Activated B cell treated with CpG ODN at 0.5 μM for 24 hours (primary cell): Measurements from ENCODE around the gene ADAMTS12. TPM values are rescaled to one million over a fixed set of nuclear protein-coding genes. Genes with fewer than 3 reads are reported as not detected.

Source experiments
- ATAC-seq: fragments of 200-7000 bp; cut with Tn5 transposase; one replicate; pipeline ENCODE4 v1.10.0; 2021; ENCODE audit warnings: low read depth, mild to moderate bottlenecking, moderate library complexity
- CTCF ChIA-PET: fragments of 350-600 bp; sonication (Branson Sonifier 250); formaldehyde crosslinking; loops from one replicate; lab custom pipeline; 2021; ENCODE audit warnings: antibody characterized with exemption; lab: Charles Lee
- POLR2A ChIA-PET: fragments of 350-600 bp; sonication (Branson Sonifier 250); formaldehyde crosslinking; loops from one replicate; lab custom pipeline; 2021; ENCODE audit warnings: antibody characterized with exemption; lab: Charles Lee
- DNase-seq: peaks from one replicate; pipeline ENCODE4 v3.0.0; 2022
- H3K27ac Mint-ChIP-seq: one replicate; pipeline ENCODE4 v1.8.0; 2020; ENCODE audit warnings: mixed read lengths
- H3K27me3 Mint-ChIP-seq: one replicate; pipeline ENCODE4 v1.8.0; 2021; ENCODE audit warnings: mixed read lengths
- H3K36me3 Mint-ChIP-seq: one replicate; pipeline ENCODE4 v1.8.0; 2021; ENCODE audit warnings: low read depth, mixed read lengths
- H3K4me1 Mint-ChIP-seq: one replicate; pipeline ENCODE4 v1.8.0; 2021; ENCODE audit warnings: mixed read lengths
- H3K4me3 Mint-ChIP-seq: one replicate; pipeline ENCODE4 v1.8.0; 2020; ENCODE audit warnings: mild to moderate bottlenecking, mixed read lengths
- H3K9me3 Mint-ChIP-seq: one replicate; pipeline ENCODE4 v1.8.0; 2020; ENCODE audit warnings: mixed read lengths
- CTCF ChIP-seq: fragments of 200-600 bp; IDR thresholded peaks from one replicate; pipeline ENCODE4 v1.8.0; 2022; ENCODE audit warnings: antibody characterized with exemption, mild to moderate bottlenecking
- intact Hi-C: fragments of 100-400 bp; cut with micrococcal nuclease; formaldehyde crosslinking; loops from one replicate; pipeline ENCODE4 v1.15.1; 2024
- total RNA-seq: library from RNA; stranded (reverse); gene quantifications from 2 replicates; pipeline ENCODE4 v1.2.3, GENCODE V29; 2022

ADAMTS12 gene
- total RNA-seq, 1 donor from 2014 or later: not detected

- H3K27ac Mint-ChIP-seq: no peak overlapping the region
- ATAC-seq: no peak
- POLR2A ChIA-PET: no interaction called here
- H3K4me3 Mint-ChIP-seq: no peak overlapping the region
- intact Hi-C loops: no loop called here
- H3K4me1 Mint-ChIP-seq: no peaks in the 10 kb centered on the region
- no peaks in the 10 kb centered on the region for H3K9me3 Mint-ChIP-seq
- no peak for TF ChIP-seq CTCF
- no peaks in the 10 kb centered on the region for H3K27me3 Mint-ChIP-seq
- H3K36me3 Mint-ChIP-seq: no peaks in the 10 kb centered on the region
- no peak for DNase-seq
- CTCF ChIA-PET: no interaction called here
These were observed 81.2 kb downstream of the ADAMTS12 start for GRCh38 chr5:33810491-33811120.

- DNase-seq (no peak), ATAC-seq (no peak)
- no peaks in the 10 kb centered on the region for H3K9me3 Mint-ChIP-seq
- TF ChIP-seq CTCF: no peak
- H3K27ac Mint-ChIP-seq: no peak overlapping the region
- ChIA-PET POLR2A (no interaction called here), CTCF (no interaction called here)
- H3K4me3 Mint-ChIP-seq: no peak overlapping the region
- intact Hi-C loops: no loop called here
- no peaks in the 10 kb centered on the region for H3K27me3 Mint-ChIP-seq
- no peaks in the 10 kb centered on the region for H3K36me3 Mint-ChIP-seq
- no peaks in the 10 kb centered on the region for H3K4me1 Mint-ChIP-seq
These were observed 81.9 kb downstream of the ADAMTS12 start for GRCh38 chr5:33809936-33810335.

- POLR2A ChIA-PET: no interaction called here
- Mint-ChIP-seq H3K27me3 (peaks cover 3% of the 10 kb centered on the region), H3K4me1 (no peaks in the 10 kb centered on the region), H3K9me3 (no peaks in the 10 kb centered on the region), H3K4me3 (no peak overlapping the region), H3K36me3 (no peaks in the 10 kb centered on the region), H3K27ac (no peak overlapping the region)
- CTCF ChIA-PET: no interaction called here
- intact Hi-C loops: no loop called here
- DNase-seq (no peak), ATAC-seq (no peak)
- TF ChIP-seq CTCF: no peak
These were observed 83.1 kb downstream of the ADAMTS12 start for GRCh38 chr5:33808699-33809098.

- H3K36me3 Mint-ChIP-seq: no peaks in the 10 kb centered on the region
- no peaks in the 10 kb centered on the region for H3K9me3 Mint-ChIP-seq
- no peaks in the 10 kb centered on the region for H3K4me1 Mint-ChIP-seq
- CTCF ChIA-PET: no interaction called here
- intact Hi-C loops: no loop called here
- POLR2A ChIA-PET: no interaction called here
- H3K27me3 Mint-ChIP-seq: peaks cover 3% of the 10 kb centered on the region
- no peak for TF ChIP-seq CTCF
- H3K27ac Mint-ChIP-seq: no peak overlapping the region
- DNase-seq (no peak), ATAC-seq (no peak)
- no peak overlapping the region for H3K4me3 Mint-ChIP-seq
These were observed 84.0 kb downstream of the ADAMTS12 start for GRCh38 chr5:33807771-33808170.

- ChIA-PET POLR2A (no interaction called here), CTCF (no interaction called here)
- no peaks in the 10 kb centered on the region for H3K4me1 Mint-ChIP-seq
- H3K9me3 Mint-ChIP-seq: no peaks in the 10 kb centered on the region
- TF ChIP-seq CTCF: no peak
- no peak overlapping the region for H3K4me3 Mint-ChIP-seq
- DNase-seq (no peak), ATAC-seq (no peak)
- intact Hi-C loops: no loop called here
- H3K36me3 Mint-ChIP-seq: no peaks in the 10 kb centered on the region
- no peak overlapping the region for H3K27ac Mint-ChIP-seq
- peaks cover 3% of the 10 kb centered on the region for H3K27me3 Mint-ChIP-seq
These were observed 84.9 kb downstream of the ADAMTS12 start for GRCh38 chr5:33806738-33807442.
